Mesothelial cell of epicardium (in vitro differentiated cells): ENCODE results near the gene SVEP1. TPM values are rescaled to one million over a fixed set of nuclear protein-coding genes. Genes with fewer than 3 reads are reported as not detected.
"Not testable (repeated sequence)": the region's sequence is repeated elsewhere in the genome, so short reads cannot be mapped to it uniquely, and the experiment has no call there.

Experiments used
- DNase-seq, 2 experiments: peaks; one replicate each; pipeline ENCODE4 v3.0.0; 2021; ENCODE audit warnings: low spot score in 2 of 2; ENCODE audit not compliant: unreplicated experiment in 2 of 2
- H3K27ac Mint-ChIP-seq: 2 replicates; pipeline ENCODE4 v1.8.0; 2021; ENCODE audit warnings: mixed read lengths
- H3K27me3 Mint-ChIP-seq: 2 replicates; pipeline ENCODE4 v1.8.0; 2021; ENCODE audit warnings: low read depth, mixed read lengths
- H3K36me3 Mint-ChIP-seq: 2 replicates; pipeline ENCODE4 v1.8.0; 2021; ENCODE audit warnings: mixed read lengths
- H3K4me1 Mint-ChIP-seq: 2 replicates; pipeline ENCODE4 v1.8.0; 2021; ENCODE audit warnings: mixed read lengths
- H3K4me3 Mint-ChIP-seq: 2 replicates; pipeline ENCODE4 v1.8.0; 2021; ENCODE audit warnings: mild to moderate bottlenecking, moderate library complexity, mixed read lengths
- H3K9me3 Mint-ChIP-seq: 2 replicates; pipeline ENCODE4 v1.8.0; 2021; ENCODE audit warnings: mixed read lengths
- CTCF ChIP-seq: fragments of 200-600 bp; sonication (generic); IDR thresholded peaks from one replicate; pipeline ENCODE4 v1.5.0; 2021; ENCODE audit warnings: antibody characterized with exemption; ENCODE audit not compliant: unreplicated experiment
- total RNA-seq: library from RNA; stranded (reverse); gene quantifications from 3 replicates; pipeline ENCODE4 v1.2.1, GENCODE V29; 2021

The SVEP1 gene
- total RNA-seq, 1 donor from 2014 or later, result 47.2 TPM

GRCh38 chr9:110414471-110414870 lies 165.1 kb downstream of the SVEP1 start:
- H3K27ac Mint-ChIP-seq, result no peak overlapping the region

DNA sequence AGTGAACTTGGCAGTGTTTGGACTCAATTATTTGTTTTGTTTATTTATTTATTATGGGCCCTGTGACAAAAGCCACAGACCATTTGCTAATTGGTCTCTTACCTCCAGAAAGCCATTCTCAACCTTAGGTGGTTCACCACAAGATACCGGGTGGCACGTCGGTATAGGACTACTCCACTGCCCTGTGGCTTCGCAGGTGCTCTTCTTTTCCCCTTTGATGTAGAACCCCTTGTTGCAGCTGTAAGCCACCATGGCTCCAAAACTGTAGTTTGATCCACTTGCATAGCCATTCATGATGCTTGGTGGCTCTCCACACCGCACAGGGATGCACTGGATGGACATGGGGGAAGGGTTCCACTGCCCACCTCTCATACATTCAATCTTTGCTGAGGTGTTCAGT lies 168.6 kb downstream of the SVEP1 start:
- Mint-ChIP-seq H3K4me1 (no peaks in the 10 kb centered on the region), H3K4me3 (no peak overlapping the region)

More at GRCh38 chr9:110414471-110414870, 165.1 kb downstream of the SVEP1 start:
- Mint-ChIP-seq H3K36me3 (peaks cover 38% of the 10 kb centered on the region), H3K4me3 (no peak overlapping the region), H3K4me1 (no peaks in the 10 kb centered on the region), H3K27me3 (no peaks in the 10 kb centered on the region), H3K9me3 (peaks cover 15% of the 10 kb centered on the region)
- no peak for DNase-seq
- no peak for TF ChIP-seq CTCF

DNA sequence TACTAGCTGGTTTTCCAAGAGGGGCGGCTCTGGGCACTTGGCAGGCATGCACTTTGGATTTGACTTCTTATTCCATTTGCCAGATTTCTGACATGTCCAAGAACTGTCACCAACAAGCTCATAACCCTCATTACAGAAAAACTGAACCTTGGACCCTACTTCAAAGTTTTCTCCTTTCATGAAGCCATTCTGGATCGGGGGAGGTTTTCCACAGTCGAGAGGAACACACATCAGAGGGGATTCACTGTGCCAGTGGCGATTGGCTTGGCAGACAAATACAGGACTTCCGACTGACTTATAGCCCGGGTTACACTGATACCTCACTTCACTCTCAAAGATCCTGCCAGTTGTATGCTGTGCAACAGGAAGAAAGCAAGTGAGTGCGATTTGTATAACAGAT lies 170.9 kb downstream of the SVEP1 start:
- H3K27me3 Mint-ChIP-seq, result no peaks in the 10 kb centered on the region
- no peak overlapping the region for H3K4me3 Mint-ChIP-seq
- no peak for DNase-seq
- no peaks in the 10 kb centered on the region for H3K4me1 Mint-ChIP-seq
- H3K36me3 Mint-ChIP-seq, result peaks cover 32% of the 10 kb centered on the region
- H3K27ac Mint-ChIP-seq, result no peak overlapping the region
- no peak for TF ChIP-seq CTCF
- H3K9me3 Mint-ChIP-seq, result no peaks in the 10 kb centered on the region

More for the DNA sequence above, 168.6 kb downstream of the SVEP1 start:
- H3K27me3 Mint-ChIP-seq, result no peaks in the 10 kb centered on the region
- no peak for DNase-seq
- peaks cover 5% of the 10 kb centered on the region for H3K9me3 Mint-ChIP-seq
- H3K27ac Mint-ChIP-seq, result no peak overlapping the region
- TF ChIP-seq CTCF, result no peak
- peaks cover 45% of the 10 kb centered on the region for H3K36me3 Mint-ChIP-seq

- Mint-ChIP-seq H3K9me3 (no peaks in the 10 kb centered on the region), H3K27ac (no peak overlapping the region), H3K27me3 (no peaks in the 10 kb centered on the region), H3K36me3 (peaks cover 19% of the 10 kb centered on the region), H3K4me3 (no peak overlapping the region), H3K4me1 (no peaks in the 10 kb centered on the region)
- no peak for TF ChIP-seq CTCF
- no peak for DNase-seq
Measured at GRCh38 chr9:110405858-110406443, 173.6 kb downstream of the SVEP1 start.

GRCh38 chr9:110404473-110404872 lies 175.1 kb downstream of the SVEP1 start:
- peaks cover 24% of the 10 kb centered on the region for H3K36me3 Mint-ChIP-seq
- H3K27ac Mint-ChIP-seq, result no peak overlapping the region
- H3K9me3 Mint-ChIP-seq, result no peaks in the 10 kb centered on the region
- DNase-seq, result no peak
- H3K27me3 Mint-ChIP-seq, result no peaks in the 10 kb centered on the region
- no peak overlapping the region for H3K4me3 Mint-ChIP-seq
- TF ChIP-seq CTCF, result no peak
- H3K4me1 Mint-ChIP-seq, result no peaks in the 10 kb centered on the region

DNA sequence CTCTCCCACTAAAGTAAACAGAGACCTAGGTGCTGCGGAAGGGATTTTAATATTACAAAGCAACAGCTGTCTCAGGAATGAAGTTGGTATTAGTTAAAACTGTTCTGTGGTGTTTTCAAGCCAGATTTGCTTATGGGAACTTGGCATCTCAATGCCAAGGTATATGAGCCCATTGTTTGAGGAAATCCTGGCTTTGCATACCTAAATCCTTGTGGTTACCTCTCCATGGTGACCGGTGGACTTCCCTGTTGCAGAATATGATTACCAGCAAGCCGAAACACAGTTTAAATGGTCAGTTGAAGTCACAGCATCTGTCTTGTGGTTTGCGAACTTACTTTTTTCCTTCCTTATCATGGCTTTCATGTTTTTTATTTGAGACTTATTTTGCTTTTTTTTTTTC lies 179.6 kb downstream of the SVEP1 start:
- no peak overlapping the region for H3K4me3 Mint-ChIP-seq
- no peak for DNase-seq
- peaks cover 22% of the 10 kb centered on the region for H3K36me3 Mint-ChIP-seq
- no peak for TF ChIP-seq CTCF
- H3K27me3 Mint-ChIP-seq, result no peaks in the 10 kb centered on the region
- no peak overlapping the region for H3K27ac Mint-ChIP-seq
- peaks cover 8% of the 10 kb centered on the region for H3K9me3 Mint-ChIP-seq
- no peaks in the 10 kb centered on the region for H3K4me1 Mint-ChIP-seq

- H3K9me3 Mint-ChIP-seq, result peaks cover 13% of the 10 kb centered on the region
- H3K4me1 Mint-ChIP-seq, H3K27ac Mint-ChIP-seq: not testable (repeated sequence)
Measured at GRCh38 chr9:110398992-110399391, 180.5 kb downstream of the SVEP1 start.

More at GRCh38 chr9:110398992-110399391, 180.5 kb downstream of the SVEP1 start:
- H3K4me3 Mint-ChIP-seq, DNase-seq, H3K27me3 Mint-ChIP-seq: not testable (repeated sequence)
- peaks cover 31% of the 10 kb centered on the region for H3K36me3 Mint-ChIP-seq
